Vagina (tissue), 2 donors: ENCODE measurements around the gene GPR158.

ENCODE experiments used
- POLR2A ChIP-seq, 2 donors: fragments of 450-650 bp; IDR thresholded peaks; one replicate each; pipeline ENCODE4 v1.6.1; 2017; ENCODE audit warnings: antibody characterized with exemption in 2 of 2, mild to moderate bottlenecking in 2 of 2, moderate library complexity in 2 of 2
- POLR2AphosphoS5 ChIP-seq, 2 donors: sonication (generic); formaldehyde crosslinking; IDR thresholded peaks; one replicate each; pipeline ENCODE4 v1.9.0; 2017; ENCODE audit warnings: antibody characterized with exemption in 2 of 2, mild to moderate bottlenecking in 2 of 2, low read depth in 1 of 2; ENCODE audit not compliant: insufficient read depth in 1 of 2
- TF ChIP-seq, protein P1 (sequence below), 3 experiments: fragments of 450-650 bp in 2 of 3; fragments of 200-600 bp in 1 of 3; sonication (generic) in 1 of 3; IDR thresholded peaks; one replicate each; pipeline ENCODE4 v1.5.1; 2017 to 2019; ENCODE audit warnings: antibody characterized with exemption in 3 of 3, mild to moderate bottlenecking in 2 of 3, moderate library complexity in 2 of 3

DNA sequence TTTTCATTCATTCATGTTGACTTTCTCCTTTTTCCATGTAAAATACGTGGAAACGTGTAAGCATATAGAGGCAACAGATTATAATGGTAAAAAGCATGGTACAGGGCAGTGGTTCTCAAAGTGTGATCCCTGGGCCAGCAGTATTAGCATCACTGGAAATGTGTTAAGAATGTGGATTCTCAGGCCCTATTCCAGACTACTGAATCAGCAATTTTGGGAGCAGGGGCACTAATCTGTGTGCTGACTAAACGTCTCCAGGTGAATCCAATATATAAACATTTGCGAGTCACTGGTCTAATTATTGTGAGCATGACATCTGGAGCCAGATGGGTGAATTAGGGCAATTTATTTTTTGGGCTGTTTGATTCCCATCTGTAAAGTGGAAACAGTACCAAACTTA lies 5.1 kb upstream of the GPR158 start:
- TF ChIP-seq, protein P1, sequence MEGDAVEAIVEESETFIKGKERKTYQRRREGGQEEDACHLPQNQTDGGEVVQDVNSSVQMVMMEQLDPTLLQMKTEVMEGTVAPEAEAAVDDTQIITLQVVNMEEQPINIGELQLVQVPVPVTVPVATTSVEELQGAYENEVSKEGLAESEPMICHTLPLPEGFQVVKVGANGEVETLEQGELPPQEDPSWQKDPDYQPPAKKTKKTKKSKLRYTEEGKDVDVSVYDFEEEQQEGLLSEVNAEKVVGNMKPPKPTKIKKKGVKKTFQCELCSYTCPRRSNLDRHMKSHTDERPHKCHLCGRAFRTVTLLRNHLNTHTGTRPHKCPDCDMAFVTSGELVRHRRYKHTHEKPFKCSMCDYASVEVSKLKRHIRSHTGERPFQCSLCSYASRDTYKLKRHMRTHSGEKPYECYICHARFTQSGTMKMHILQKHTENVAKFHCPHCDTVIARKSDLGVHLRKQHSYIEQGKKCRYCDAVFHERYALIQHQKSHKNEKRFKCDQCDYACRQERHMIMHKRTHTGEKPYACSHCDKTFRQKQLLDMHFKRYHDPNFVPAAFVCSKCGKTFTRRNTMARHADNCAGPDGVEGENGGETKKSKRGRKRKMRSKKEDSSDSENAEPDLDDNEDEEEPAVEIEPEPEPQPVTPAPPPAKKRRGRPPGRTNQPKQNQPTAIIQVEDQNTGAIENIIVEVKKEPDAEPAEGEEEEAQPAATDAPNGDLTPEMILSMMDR (IDR thresholded peaks at IDR 0.05): no peak
- no peak for TF ChIP-seq POLR2A (IDR thresholded peaks at IDR 0.05)
- TF ChIP-seq POLR2AphosphoS5 (IDR thresholded peaks at IDR 0.05; ENCODE audit: insufficient read depth in 1 of 2, low read depth in 1 of 2): no peak
